GM19397 (cell line): ENCODE results near the gene DDX51.

Source experiments
- ATAC-seq: cut with Tn5 transposase; IDR thresholded peaks from one replicate; pipeline ENCODE4 v1.9.1; 2021; ENCODE audit warnings: mild to moderate bottlenecking, moderate library complexity; ENCODE audit not compliant: unreplicated experiment

The DDX51 gene

GRCh38 chr12:132179431-132180362, 35.6 kb upstream of the DDX51 start:
- no peak for ATAC-seq

GRCh38 chr12:132178801-132179401, 34.8 kb upstream of the DDX51 start:
- no peak for ATAC-seq

- no peak for ATAC-seq
Measured at GRCh38 chr12:132178316-132178715, 34.2 kb upstream of the DDX51 start.

GRCh38 chr12:132176920-132177551, 32.9 kb upstream of the DDX51 start:
- ATAC-seq, result no peak

- no peak for ATAC-seq
Measured at GRCh38 chr12:132176385-132176919, 32.3 kb upstream of the DDX51 start.

- ATAC-seq, result no peak
Measured at GRCh38 chr12:132175496-132176384, 31.6 kb upstream of the DDX51 start.

- no peak for ATAC-seq
Measured at GRCh38 chr12:132174839-132175490, 30.8 kb upstream of the DDX51 start.

- ATAC-seq, result no peak
Measured at GRCh38 chr12:132174015-132174838, 30.1 kb upstream of the DDX51 start.

GRCh38 chr12:132173135-132174014, 29.3 kb upstream of the DDX51 start:
- no peak for ATAC-seq

- no peak for ATAC-seq
Measured at GRCh38 chr12:132172619-132173018, 28.5 kb upstream of the DDX51 start.

GRCh38 chr12:132171968-132172521, 27.9 kb upstream of the DDX51 start:
- no peak for ATAC-seq

- no peak for ATAC-seq
Measured at GRCh38 chr12:132171293-132171967, 27.3 kb upstream of the DDX51 start.

- no peak for ATAC-seq
Measured at GRCh38 chr12:132170637-132171292, 26.6 kb upstream of the DDX51 start.

GRCh38 chr12:132170094-132170636, 26.0 kb upstream of the DDX51 start:
- no peak for ATAC-seq

GRCh38 chr12:132169376-132169775, 25.3 kb upstream of the DDX51 start:
- ATAC-seq, result no peak

GRCh38 chr12:132168311-132169031, 24.4 kb upstream of the DDX51 start:
- ATAC-seq, result no peak
